ENCODE results near the gene UHRF1. TPM values are rescaled to one million over a fixed set of nuclear protein-coding genes. Genes with fewer than 3 reads are reported as not detected.

The UHRF1 gene
- total and polyA plus RNA-seq, 2 of the 13 experiments (the other 11 are each of a cell fraction or from before 2014, with no cell fraction given) = 6.8 to 78.4 TPM

- no peak for TF ChIP-seq MLXIP (CRISPR knock-in tag; IDR thresholded peaks at IDR 0.05; ENCODE audit: borderline replicate concordance)
- TF ChIP-seq ZNF883 (CRISPR knock-in tag; IDR thresholded peaks at IDR 0.05; ENCODE audit: not compliant biosample characterization) = no peak
- TF ChIP-seq HOXD1 (CRISPR knock-in tag; IDR thresholded peaks at IDR 0.05) = 0 out of 2 replicates have a peak, but pooled peaks have one; percentile 15
- TF ChIP-seq MEIS2 (CRISPR knock-in tag; IDR thresholded peaks at IDR 0.05) = no peak
- peak; percentile 79 for TF ChIP-seq ZMYM4 (CRISPR knock-in tag; IDR thresholded peaks at IDR 0.05)
- peak; percentile 65; the same call in 1 of the 2 replicates for TF ChIP-seq NFKBIZ (CRISPR knock-in tag; IDR thresholded peaks at IDR 0.05)
- 0 out of 2 replicates have a peak, but pooled peaks have one; percentile 30 for TF ChIP-seq ZBTB43 (CRISPR knock-in tag; conservative IDR thresholded peaks at IDR 0.05)
- no peak for TF ChIP-seq TERF1 (CRISPR knock-in tag; IDR thresholded peaks at IDR 0.05)
- no peak for TF ChIP-seq ZNF773 (CRISPR knock-in tag; IDR thresholded peaks at IDR 0.05; ENCODE audit: borderline replicate concordance)
- no peak for TF ChIP-seq RFX3 (CRISPR knock-in tag; IDR thresholded peaks at IDR 0.05)
- no peak for TF ChIP-seq TCF7 (IDR thresholded peaks at IDR 0.05; ENCODE audit: low read depth)
- no peak for TF ChIP-seq SUZ12 (IDR thresholded peaks at IDR 0.05; ENCODE audit: low read depth, low read length)
- TF ChIP-seq MED8 (CRISPR knock-in tag; IDR thresholded peaks at IDR 0.05; ENCODE audit: insufficient replicate concordance) = no peak
- TF ChIP-seq XRCC5 (optimal IDR thresholded peaks at IDR 0.05; ENCODE audit: low read length) = peak; percentile 87
- TF ChIP-seq NRL (CRISPR knock-in tag; IDR thresholded peaks at IDR 0.05; ENCODE audit: borderline replicate concordance) = no peak; the same call in 1 of the 2 replicates
- TF ChIP-seq E2F2 (CRISPR knock-in tag; IDR thresholded peaks at IDR 0.05; ENCODE audit: borderline replicate concordance) = no peak
- TF ChIP-seq ZNF691 (CRISPR knock-in tag; IDR thresholded peaks at IDR 0.05; ENCODE audit: borderline replicate concordance, low read depth) = peak; percentile 19; the same call in 1 of the 2 replicates
- TF ChIP-seq MTA1 (CRISPR knock-in tag; IDR thresholded peaks at IDR 0.05; ENCODE audit: borderline replicate concordance) = peak; percentile 89
- TF ChIP-seq ZNF18 (CRISPR knock-in tag; IDR thresholded peaks at IDR 0.05; ENCODE audit: insufficient replicate concordance) = peak; percentile 96
- TF ChIP-seq PAX8 (CRISPR knock-in tag; IDR thresholded peaks at IDR 0.05; ENCODE audit: borderline replicate concordance) = no peak
Observed at GRCh38 chr19:4870025-4870700, 39.1 kb upstream of the UHRF1 start (continued).
